SKM-1 (cell line): Measurements from ENCODE around the gene XPC.

Experiments
- DNase-seq: peaks from one replicate; lab custom pipeline; 2025; ENCODE audit not compliant: unreplicated experiment; lab: John Stamatoyannopoulos, UW

XPC gene

GRCh38 chr3:14174483-14174882, 3.9 kb downstream of the XPC start:
- DNase-seq, result no peak

GRCh38 chr3:14172496-14172895, 5.9 kb downstream of the XPC start:
- DNase-seq, result no peak

DNA sequence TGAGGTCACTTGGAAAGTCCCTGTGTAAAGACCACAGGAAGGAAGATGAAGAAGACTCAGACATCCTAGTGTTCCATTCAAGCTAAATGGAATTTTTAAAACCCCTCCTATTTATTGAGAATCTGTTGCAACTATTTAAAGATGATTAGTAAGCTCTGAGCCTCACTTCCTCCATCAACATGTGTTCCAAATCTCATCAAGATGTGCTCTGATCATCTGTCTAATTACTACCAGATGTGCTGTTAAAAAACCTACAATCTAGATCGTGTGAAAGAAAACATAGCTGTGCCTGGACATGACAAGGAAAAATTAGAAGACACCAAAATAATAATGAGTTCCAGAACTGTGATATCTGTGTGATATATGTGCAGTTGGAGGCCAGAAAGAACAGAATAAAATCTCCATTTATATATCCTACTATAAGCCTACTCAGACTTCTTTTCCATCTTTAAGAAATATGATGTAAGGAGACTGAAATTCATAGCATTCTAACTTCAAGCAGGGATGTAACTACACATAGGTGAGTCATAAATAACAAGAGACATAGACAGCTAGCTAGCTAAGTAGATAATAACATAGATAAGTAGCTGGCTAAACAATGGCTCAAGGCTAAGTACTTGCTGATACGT, 7.8 kb downstream of the XPC start:
- DNase-seq, result no peak

DNA sequence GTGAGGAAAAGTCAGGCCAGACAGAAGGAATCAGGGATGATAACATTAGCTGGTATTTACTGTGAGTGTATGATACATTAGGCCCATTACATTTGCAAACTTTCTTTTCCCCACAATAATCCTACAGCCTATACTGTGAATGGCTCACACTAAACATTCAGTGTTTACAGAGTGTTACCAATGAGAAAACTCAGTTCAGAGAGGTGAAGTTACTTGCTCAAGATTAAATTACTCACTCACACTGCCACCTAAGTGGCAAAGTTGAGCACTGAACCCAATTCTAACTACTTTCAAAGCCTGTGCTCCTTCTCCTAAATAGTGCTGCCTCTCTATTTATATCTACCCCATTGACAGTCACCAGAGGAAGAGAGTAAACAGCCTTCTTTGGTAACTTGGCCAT, 8.5 kb downstream of the XPC start:
- no peak for DNase-seq

GRCh38 chr3:14169435-14169834, 9.0 kb downstream of the XPC start:
- DNase-seq, result no peak

DNA sequence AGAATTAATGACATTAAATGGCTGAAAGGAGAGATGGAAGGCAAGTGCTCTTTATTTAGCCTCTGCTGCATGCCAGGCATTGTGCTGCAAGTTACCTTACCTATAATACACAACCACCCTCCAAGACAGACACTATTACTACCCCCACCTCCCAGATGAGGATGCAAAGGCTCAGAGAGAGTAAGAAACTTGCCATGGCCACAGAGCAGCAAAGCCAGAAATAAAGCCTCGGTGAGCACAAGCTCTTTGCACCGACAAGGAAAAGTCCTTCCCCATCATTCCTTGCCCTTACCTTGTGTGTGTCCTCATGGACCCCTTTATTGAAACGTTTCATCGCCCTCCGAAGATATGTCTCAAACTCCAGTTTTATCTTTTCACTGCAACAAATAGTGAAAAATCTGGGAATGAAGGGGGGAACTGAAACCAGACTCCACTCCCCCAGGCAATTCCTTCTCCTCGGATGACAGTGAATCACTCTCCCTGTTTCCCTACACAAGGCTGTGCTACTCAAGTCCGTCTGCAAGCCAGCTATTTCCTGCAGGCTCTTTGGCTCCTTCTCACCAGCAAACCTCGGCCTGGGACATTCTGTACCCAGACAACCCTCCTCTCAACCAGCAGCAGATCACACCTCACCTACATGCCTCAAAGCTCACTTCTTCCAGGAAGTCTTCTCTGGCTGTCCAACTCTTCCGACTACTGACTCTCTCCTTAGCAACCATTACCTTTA, 11.4 kb downstream of the XPC start:
- no peak for DNase-seq

- DNase-seq, result no peak
These were observed 16.2 kb downstream of the XPC start for GRCh38 chr3:14162178-14162577.

DNA sequence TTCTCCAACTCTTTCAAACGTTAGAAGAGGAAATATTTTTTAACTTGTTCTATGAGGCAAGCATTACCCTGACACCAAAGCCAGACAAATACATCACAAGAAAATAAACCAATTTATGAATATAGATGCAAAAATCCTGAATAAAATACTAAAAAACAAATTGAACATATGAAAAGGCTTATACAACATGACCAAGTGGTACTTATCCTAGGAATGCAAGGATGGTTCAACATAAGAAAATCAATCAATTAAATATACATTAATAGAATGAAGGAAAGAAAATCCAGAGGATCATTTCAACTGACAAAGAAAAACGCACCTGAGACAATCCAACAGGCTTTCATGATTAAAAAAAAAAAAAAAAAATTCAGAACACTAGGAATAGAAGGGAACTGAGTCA, 17.1 kb downstream of the XPC start:
- DNase-seq, result no peak

- no peak for DNase-seq
These were observed 19.0 kb downstream of the XPC start for GRCh38 chr3:14159426-14159825.

DNA sequence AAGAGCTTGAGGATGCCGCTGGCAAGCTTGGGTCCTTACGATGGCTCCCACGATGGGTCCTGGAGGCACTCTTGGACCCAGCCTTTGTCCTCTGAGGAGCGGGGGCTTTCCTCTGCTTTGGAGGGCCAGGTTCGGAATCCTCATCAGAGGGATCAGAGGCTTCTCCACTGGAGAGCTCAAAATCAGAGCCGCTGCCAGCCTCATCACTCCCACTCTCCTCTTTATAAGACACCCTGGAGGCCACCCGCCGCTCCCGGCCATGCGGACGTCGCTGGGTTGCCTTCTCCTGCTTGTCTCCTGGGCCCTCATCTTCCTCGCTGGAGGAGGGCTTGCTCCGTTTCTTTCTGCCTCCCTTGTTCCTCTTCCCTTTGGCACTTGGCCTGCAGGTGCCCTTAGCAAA, 20.0 kb downstream of the XPC start:
- no peak for DNase-seq

- DNase-seq, result no peak
These were observed 20.4 kb downstream of the XPC start for GRCh38 chr3:14157951-14158350.

- no peak for DNase-seq
These were observed 21.4 kb downstream of the XPC start for GRCh38 chr3:14156843-14157561.

DNA sequence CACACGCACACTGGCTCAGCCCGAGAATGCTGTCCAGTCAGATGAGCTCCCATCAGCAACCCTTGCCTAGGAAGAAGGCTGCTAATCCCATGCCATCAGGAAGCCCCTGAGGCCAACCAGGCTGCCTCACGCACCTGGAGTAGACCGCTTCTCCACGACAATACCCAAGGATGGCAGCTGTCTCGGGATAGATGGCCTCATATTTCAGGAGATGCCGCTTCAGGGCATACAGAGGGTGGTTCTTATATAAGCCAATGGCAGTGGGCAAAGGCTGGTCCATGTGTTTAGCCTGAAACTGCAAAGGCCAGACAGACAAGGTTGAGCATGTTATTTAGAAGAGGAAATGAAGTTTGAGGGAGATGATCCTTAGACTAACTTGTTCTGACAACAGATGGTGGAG, 22.2 kb downstream of the XPC start:
- DNase-seq, result no peak

DNA sequence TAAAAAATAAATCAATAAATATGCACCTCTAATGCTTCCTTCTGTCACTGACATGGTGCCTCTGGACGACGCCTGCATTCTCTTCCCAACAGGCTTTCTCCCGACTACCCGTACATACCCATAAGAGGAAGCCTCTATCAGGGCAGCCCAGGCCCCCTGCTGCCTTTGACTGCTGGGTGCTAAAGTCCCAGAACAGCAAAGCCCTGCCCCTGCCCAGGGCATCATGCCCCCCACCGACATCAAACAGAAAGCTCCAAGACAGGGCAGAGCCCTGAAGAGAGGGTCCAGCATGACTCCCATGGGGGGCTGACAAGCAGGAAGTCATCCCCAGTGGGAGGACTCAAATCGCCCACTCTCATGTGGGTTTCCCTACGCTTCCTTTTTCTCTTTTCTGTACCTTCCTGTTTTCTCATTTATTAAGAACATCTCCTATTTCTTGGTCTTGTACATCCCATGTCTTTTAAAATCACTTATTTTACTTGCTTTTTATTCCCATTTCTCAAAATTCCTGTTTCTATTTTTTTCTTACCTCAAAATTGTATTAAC, 23.4 kb downstream of the XPC start:
- no peak for DNase-seq

DNA sequence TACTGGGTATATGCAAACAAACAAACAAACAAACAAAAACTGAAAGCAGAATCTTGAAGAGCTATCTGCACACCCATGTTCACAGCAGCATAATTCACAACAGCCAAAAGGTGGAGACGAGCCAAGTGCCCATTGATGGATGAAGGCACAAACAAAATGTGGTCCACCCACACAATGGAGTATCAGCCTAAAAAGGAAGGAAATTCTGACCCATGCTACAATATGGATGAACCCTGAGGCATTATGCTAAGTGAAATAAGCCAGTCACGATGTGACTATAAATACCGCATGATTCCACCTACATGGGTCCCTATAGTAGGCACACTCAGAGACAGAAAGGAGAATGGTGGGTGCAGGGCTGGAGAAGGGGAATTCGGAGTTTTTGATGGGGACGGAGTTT, 24.1 kb downstream of the XPC start:
- no peak for DNase-seq

- no peak for DNase-seq
These were observed 24.7 kb downstream of the XPC start for GRCh38 chr3:14153663-14154062.

- no peak for DNase-seq
These were observed 25.4 kb downstream of the XPC start for GRCh38 chr3:14152963-14153355.

DNA sequence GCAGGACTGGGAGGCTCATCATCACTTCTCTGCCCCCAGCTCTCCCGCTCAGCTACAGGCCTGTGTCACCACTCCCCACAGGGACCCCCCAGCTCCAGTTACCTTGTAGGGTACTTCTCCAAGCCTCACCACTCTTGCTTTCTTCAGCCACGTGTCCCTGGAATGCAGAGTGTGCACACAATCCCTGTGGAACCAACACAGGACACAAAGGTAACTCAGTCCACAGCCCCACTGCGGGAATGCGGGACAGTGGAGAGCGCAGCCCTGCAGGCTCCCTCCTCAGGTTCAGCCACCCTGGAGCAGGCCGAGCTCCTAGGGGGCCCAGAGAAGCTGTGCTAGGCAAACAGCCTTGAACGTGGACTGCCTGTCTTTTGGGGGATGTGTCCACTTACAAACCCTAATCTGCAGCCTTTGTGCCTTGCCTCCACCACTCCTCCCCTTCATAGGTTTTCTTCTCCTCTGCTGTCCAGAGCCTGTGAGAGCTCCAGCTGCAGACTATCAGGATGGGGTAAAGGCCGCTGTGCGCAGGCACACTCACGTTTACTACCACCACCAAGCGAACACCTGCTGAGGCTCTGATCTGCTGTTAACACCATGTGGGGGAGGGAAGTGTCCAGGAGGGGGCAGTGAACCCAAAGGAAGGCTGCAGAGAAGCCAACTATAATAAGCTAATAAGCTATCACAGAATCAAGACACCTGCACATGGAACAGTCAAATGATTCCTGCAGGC, 26.0 kb downstream of the XPC start:
- DNase-seq, result no peak

- no peak for DNase-seq
These were observed 26.8 kb downstream of the XPC start for GRCh38 chr3:14151471-14152083.

GRCh38 chr3:14150491-14151230, 27.7 kb downstream of the XPC start:
- no peak for DNase-seq
